Liver (tissue), 9 donors: ENCODE data around the gene TLN1. TPM values are rescaled to one million over a fixed set of nuclear protein-coding genes. Genes with fewer than 3 reads are reported as not detected.

Source experiments
- DNase-seq: peaks from one replicate; pipeline ENCODE4 v3.0.0-alpha.2; 2017; ENCODE audit warnings: low spot score
- H3K27ac ChIP-seq, 2 donors: one replicate each; pipeline ENCODE4 v1.7.0; 2013; ENCODE audit warnings: inconsistent platforms in 2 of 2, low read length in 2 of 2, control low read depth in 1 of 2, low read depth in 1 of 2, mild to moderate bottlenecking in 1 of 2
- H3K27me3 ChIP-seq, 4 donors: one replicate each; pipeline versions ENCODE4 v1.6.1 to v1.7.0; 2013; ENCODE audit warnings: low read length in 3 of 4, inconsistent platforms in 1 of 4, mild to moderate bottlenecking in 1 of 4, moderate library complexity in 1 of 4; ENCODE audit not compliant: control insufficient read depth in 4 of 4, insufficient read depth in 4 of 4
- H3K36me3 ChIP-seq, 4 donors: one replicate each; pipeline versions ENCODE4 v1.6.1 to v1.7.0; 2013; ENCODE audit warnings: low read length in 3 of 4, mild to moderate bottlenecking in 3 of 4, low read depth in 1 of 4, moderate library complexity in 1 of 4; ENCODE audit not compliant: control insufficient read depth in 4 of 4, insufficient read depth in 3 of 4
- H3K4me1 ChIP-seq, 4 donors: one replicate each; pipeline versions ENCODE4 v1.6.1 to v1.7.0; 2013; ENCODE audit warnings: low read length in 3 of 4, mild to moderate bottlenecking in 3 of 4, moderate library complexity in 1 of 4; ENCODE audit not compliant: control insufficient read depth in 4 of 4, insufficient read depth in 4 of 4
- H3K4me3 ChIP-seq, 3 donors: one replicate each; pipeline versions ENCODE4 v1.6.1 to v1.7.0; 2013; ENCODE audit warnings: low read length in 3 of 3, control low read depth in 1 of 3, low read depth in 1 of 3, mild to moderate bottlenecking in 1 of 3
- H3K9ac ChIP-seq, 2 donors: one replicate each; pipeline ENCODE4 v1.7.0; 2013; ENCODE audit warnings: low read length in 2 of 2, mild to moderate bottlenecking in 2 of 2, moderate library complexity in 2 of 2, control low read depth in 1 of 2, low read depth in 1 of 2
- H3K9me3 ChIP-seq, 4 donors: one replicate each; pipeline versions ENCODE4 v1.6.1 to v1.7.0; 2013; ENCODE audit warnings: low read length in 3 of 4; ENCODE audit not compliant: control insufficient read depth in 4 of 4
- EGR1 ChIP-seq, 2 donors: IDR thresholded peaks; 2 replicates each; pipeline ENCODE4 v1.6.1; 2016 to 2018; ENCODE audit warnings: antibody characterized with exemption in 2 of 2, low read depth in 2 of 2
- FOXA1 ChIP-seq: IDR thresholded peaks from 2 replicates; pipeline ENCODE4 v1.6.1; 2016; ENCODE audit warnings: antibody characterized with exemption
- FOXA2 ChIP-seq: IDR thresholded peaks from 2 replicates; pipeline ENCODE4 v1.6.1; 2016; ENCODE audit warnings: antibody characterized with exemption
- GABPA ChIP-seq, 2 donors: IDR thresholded peaks in 1 of 2; conservative IDR thresholded peaks in 1 of 2; 2 replicates each; pipeline ENCODE4 v1.6.1; 2016; ENCODE audit warnings: antibody characterized with exemption in 2 of 2, mild to moderate bottlenecking in 1 of 2, moderate library complexity in 1 of 2
- HNF4A ChIP-seq, 2 donors: conservative IDR thresholded peaks; 2 replicates each; pipeline ENCODE4 v1.6.1; 2016; ENCODE audit warnings: antibody characterized with exemption in 2 of 2, mild to moderate bottlenecking in 2 of 2
- HNF4G ChIP-seq: IDR thresholded peaks from 2 replicates; pipeline ENCODE4 v1.6.1; 2016; ENCODE audit warnings: antibody characterized with exemption
- JUND ChIP-seq, 2 donors: IDR thresholded peaks; 2 replicates each; pipeline ENCODE4 v1.6.1; 2016; ENCODE audit warnings: antibody characterized with exemption in 2 of 2
- MAX ChIP-seq: IDR thresholded peaks from 2 replicates; pipeline ENCODE4 v1.6.1; 2016; ENCODE audit warnings: antibody characterized with exemption
- NR2F2 ChIP-seq: IDR thresholded peaks from 2 replicates; pipeline ENCODE4 v1.6.1; 2016; ENCODE audit warnings: antibody characterized with exemption
- RAD21 ChIP-seq, 2 donors: IDR thresholded peaks; 2 replicates each; pipeline ENCODE4 v1.6.1; 2016; ENCODE audit warnings: antibody characterized with exemption in 2 of 2, mild to moderate bottlenecking in 2 of 2
- RXRA ChIP-seq, 2 donors: IDR thresholded peaks; 2 replicates each; pipeline ENCODE4 v1.6.1; 2017 to 2018; ENCODE audit warnings: antibody characterized with exemption in 2 of 2, mild to moderate bottlenecking in 1 of 2
- SP1 ChIP-seq: IDR thresholded peaks from 2 replicates; pipeline ENCODE4 v1.6.1; 2018; ENCODE audit warnings: antibody characterized with exemption, mild to moderate bottlenecking
- TAF1 ChIP-seq: conservative IDR thresholded peaks from 2 replicates; pipeline ENCODE4 v1.6.1; 2016; ENCODE audit warnings: antibody characterized with exemption, mild to moderate bottlenecking
- YY1 ChIP-seq: IDR thresholded peaks from 2 replicates; pipeline ENCODE4 v1.6.1; 2016; ENCODE audit warnings: antibody characterized with exemption, mild to moderate bottlenecking
- ZBTB33 ChIP-seq: IDR thresholded peaks from 2 replicates; pipeline ENCODE4 v1.6.1; 2016; ENCODE audit warnings: antibody characterized with exemption
- WGBS: extraction: QIAGEN DNeasy Blood & Tissue Kit; methylation state at CpG from one replicate; pipeline ENCODE4 v1.1.7; 2013; 5-methylcytosine and 5-hydroxymethylcytosine counted together
- polyA plus RNA-seq, 2 donors: library from polyadenylated mRNA; stranded (reverse) in 1 of 2; unstranded in 1 of 2; fragments of 200-250 nt in 1 of 2; fragments of >200 nt in 1 of 2; fragmentation: Nextera tagmentation in 1 of 2; extraction: Ambion mirVana in 1 of 2; gene quantifications; one replicate each; pipeline versions ENCODE4 v1.2.1 to v1.2.3, GENCODE V29; 2013 to 2015
- total RNA-seq, 2 donors: library from RNA; depleted of rRNA; stranded (reverse); fragments of >200 nt; gene quantifications; one replicate each; pipeline ENCODE4 v1.2.3, GENCODE V29; 2014
- TF ChIP-seq, protein P1 (sequence below): fragments of 150-350 bp; IDR thresholded peaks from 2 replicates; pipeline ENCODE4 v1.5.1; 2017; ENCODE audit warnings: improper control_type of control experiment, low read depth, low read length; ENCODE audit not compliant: missing input control
- TF ChIP-seq, protein P2 (sequence below): IDR thresholded peaks from 2 replicates; pipeline ENCODE4 v1.6.1; 2016; ENCODE audit warnings: antibody characterized with exemption, mild to moderate bottlenecking
- donor health status: healthy.
- donor health status: healthy.
- donor health status: healthy.
- donor health status: healthy.
- donor health status: healthy.

TLN1 gene
- total and polyA plus RNA-seq, 4 donors, result 24.5 to 184 (median 125) TPM

- under 1% methylated on average over 14 of the region's 14 CpGs for WGBS
- no peak for TF ChIP-seq FOXA2
- TF ChIP-seq, protein P1, sequence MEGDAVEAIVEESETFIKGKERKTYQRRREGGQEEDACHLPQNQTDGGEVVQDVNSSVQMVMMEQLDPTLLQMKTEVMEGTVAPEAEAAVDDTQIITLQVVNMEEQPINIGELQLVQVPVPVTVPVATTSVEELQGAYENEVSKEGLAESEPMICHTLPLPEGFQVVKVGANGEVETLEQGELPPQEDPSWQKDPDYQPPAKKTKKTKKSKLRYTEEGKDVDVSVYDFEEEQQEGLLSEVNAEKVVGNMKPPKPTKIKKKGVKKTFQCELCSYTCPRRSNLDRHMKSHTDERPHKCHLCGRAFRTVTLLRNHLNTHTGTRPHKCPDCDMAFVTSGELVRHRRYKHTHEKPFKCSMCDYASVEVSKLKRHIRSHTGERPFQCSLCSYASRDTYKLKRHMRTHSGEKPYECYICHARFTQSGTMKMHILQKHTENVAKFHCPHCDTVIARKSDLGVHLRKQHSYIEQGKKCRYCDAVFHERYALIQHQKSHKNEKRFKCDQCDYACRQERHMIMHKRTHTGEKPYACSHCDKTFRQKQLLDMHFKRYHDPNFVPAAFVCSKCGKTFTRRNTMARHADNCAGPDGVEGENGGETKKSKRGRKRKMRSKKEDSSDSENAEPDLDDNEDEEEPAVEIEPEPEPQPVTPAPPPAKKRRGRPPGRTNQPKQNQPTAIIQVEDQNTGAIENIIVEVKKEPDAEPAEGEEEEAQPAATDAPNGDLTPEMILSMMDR, result no peak
- no peak for TF ChIP-seq SP1
- TF ChIP-seq, protein P2, sequence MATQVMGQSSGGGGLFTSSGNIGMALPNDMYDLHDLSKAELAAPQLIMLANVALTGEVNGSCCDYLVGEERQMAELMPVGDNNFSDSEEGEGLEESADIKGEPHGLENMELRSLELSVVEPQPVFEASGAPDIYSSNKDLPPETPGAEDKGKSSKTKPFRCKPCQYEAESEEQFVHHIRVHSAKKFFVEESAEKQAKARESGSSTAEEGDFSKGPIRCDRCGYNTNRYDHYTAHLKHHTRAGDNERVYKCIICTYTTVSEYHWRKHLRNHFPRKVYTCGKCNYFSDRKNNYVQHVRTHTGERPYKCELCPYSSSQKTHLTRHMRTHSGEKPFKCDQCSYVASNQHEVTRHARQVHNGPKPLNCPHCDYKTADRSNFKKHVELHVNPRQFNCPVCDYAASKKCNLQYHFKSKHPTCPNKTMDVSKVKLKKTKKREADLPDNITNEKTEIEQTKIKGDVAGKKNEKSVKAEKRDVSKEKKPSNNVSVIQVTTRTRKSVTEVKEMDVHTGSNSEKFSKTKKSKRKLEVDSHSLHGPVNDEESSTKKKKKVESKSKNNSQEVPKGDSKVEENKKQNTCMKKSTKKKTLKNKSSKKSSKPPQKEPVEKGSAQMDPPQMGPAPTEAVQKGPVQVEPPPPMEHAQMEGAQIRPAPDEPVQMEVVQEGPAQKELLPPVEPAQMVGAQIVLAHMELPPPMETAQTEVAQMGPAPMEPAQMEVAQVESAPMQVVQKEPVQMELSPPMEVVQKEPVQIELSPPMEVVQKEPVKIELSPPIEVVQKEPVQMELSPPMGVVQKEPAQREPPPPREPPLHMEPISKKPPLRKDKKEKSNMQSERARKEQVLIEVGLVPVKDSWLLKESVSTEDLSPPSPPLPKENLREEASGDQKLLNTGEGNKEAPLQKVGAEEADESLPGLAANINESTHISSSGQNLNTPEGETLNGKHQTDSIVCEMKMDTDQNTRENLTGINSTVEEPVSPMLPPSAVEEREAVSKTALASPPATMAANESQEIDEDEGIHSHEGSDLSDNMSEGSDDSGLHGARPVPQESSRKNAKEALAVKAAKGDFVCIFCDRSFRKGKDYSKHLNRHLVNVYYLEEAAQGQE, result no peak
- TF ChIP-seq YY1, result no peak
- no peak for TF ChIP-seq TAF1
- no peak for TF ChIP-seq HNF4G
- TF ChIP-seq NR2F2, result no peak
- no peak for TF ChIP-seq GABPA (IDR thresholded peaks at IDR 0.05 in 1 of 2, conservative IDR thresholded peaks at IDR 0.05 in 1 of 2)
- Histone ChIP-seq H3K27me3 (no peaks in the 10 kb centered on the region), H3K4me3 (peak overlapping the region; percentile 75 to 90 (median 87)), H3K27ac (peak overlapping the region; percentile 95 to 98), H3K4me1 (peaks cover 17 to 55% (median 42%) of the 10 kb centered on the region in 4 donors), H3K9me3 (no peaks in the 10 kb centered on the region), H3K9ac (peak overlapping the region; percentile 83 to 89), H3K36me3 (peaks cover 4 to 26% (median 18%) of the 10 kb centered on the region in 4 donors)
- no peak for DNase-seq
These were observed 976 bp upstream of the TLN1 start for GRCh38 chr9:35732800-35733541.

GRCh38 chr9:35731415-35732184 is 395 bp downstream of the TLN1 start:
- WGBS, result under 1% methylated on average over 47 of the region's 47 CpGs
- Histone ChIP-seq H3K4me3 (peak overlapping the region; percentile 75 to 91 (median 90)), H3K27ac (peak overlapping the region; percentile 95 to 98), H3K36me3 (peaks cover 2 to 13% (median 6%) of the 10 kb centered on the region in 4 donors), H3K9ac (peak overlapping the region; percentile 86 to 96), H3K9me3 (no peaks in the 10 kb centered on the region), H3K4me1 (peaks cover 21 to 68% (median 54%) of the 10 kb centered on the region in 4 donors), H3K27me3 (no peaks in the 10 kb centered on the region)
- no peak for DNase-seq
- TF ChIP-seq JUND (IDR thresholded peaks at IDR 0.05) (peak in 1 of 2 donors; percentile 52), FOXA1 (peak; percentile 73), RAD21 (IDR thresholded peaks at IDR 0.05) (no peak), FOXA2 (peak; percentile 84), HNF4A (conservative IDR thresholded peaks at IDR 0.05) (peak; percentile 39 to 67), RXRA (IDR thresholded peaks at IDR 0.05) (peak; percentile 97 to 98), TAF1 (no peak), EGR1 (IDR thresholded peaks at IDR 0.05; ENCODE audit: low read depth in 2 of 2) (no peak), GABPA (IDR thresholded peaks at IDR 0.05 in 1 of 2, conservative IDR thresholded peaks at IDR 0.05 in 1 of 2) (no peak), HNF4G (no peak), ZBTB33 (no peak), YY1 (peak; percentile 46), MAX (no peak)
- TF ChIP-seq, protein P2, result peak; percentile 43
